Measurements from ENCODE around the gene DOC2B.
A peak's percentile ranks its signal among the peaks of the same experiment; 100 is the strongest.
"Not testable (repeated sequence)": the region's sequence is repeated elsewhere in the genome, so short reads cannot be mapped to it uniquely, and the experiment has no call there.

The DOC2B gene

GRCh38 chr17:181245-182049, at the start of gene DOC2B:
Gene DOC2B (minus strand): TSS chr17:181650. CDS start chr17:181479, 171 bp downstream.
- peak; percentile 7 for DNase-seq (ENCODE audit: low read depth)

DNA sequence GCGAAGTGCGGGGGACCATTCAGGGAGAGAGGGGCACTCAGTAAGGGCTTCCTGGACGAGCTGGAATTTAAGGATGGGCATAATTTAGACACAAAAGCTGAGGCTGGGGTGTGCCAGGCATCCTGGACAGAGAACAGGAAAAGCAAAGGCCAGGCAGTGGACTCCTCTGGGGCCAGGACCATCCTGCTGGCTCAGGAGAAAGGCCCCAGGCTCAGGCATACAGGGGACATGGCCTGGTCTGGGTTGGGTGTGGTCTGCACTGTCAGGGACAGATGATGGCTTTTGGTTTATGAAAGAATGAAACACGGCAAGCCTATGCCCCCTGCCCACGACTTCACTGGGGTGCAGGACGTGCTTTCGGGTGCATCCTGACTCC, 48.9 kb upstream of the DOC2B start:
- no peak for DNase-seq (ENCODE audit: low read depth)

- DNase-seq (ENCODE audit: low read depth) = no peak
These were observed 48.4 kb upstream of the DOC2B start for GRCh38 chr17:229709-230394.

DNA sequence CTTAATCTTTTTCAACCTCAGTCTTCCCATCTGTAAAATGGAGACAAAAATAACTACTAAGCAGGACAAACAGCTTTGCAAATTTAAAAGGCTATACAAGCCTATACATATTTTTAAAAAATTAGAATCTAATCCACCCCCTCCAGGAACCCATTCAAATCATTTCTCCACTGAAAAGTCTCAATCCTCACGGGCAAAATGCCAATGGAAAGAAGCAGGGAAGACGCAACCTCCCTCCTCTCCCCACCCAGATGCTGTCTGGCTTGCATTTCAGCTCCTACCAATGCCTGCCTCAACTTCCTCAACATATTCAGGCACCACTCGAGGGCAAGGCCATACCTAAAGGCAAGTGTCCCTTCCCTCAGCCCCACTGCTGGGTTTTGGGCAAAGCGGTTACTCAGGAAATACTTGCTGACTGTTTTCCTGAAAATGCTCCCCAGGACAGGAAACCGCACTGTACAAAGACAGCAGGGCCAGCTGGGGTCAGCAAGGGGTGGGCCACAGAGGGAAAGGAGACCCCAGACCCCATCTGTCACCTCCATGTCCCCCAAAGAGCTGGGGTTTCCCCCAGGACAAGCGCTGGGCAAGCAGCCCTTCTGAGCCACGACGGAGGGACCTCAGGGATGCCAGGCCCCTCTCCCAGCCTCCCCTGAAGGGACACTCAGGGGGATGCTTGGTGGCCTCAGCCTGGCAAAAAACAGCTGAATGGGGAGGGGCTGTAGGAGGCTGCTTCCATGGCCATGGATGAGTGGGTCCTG, 47.7 kb upstream of the DOC2B start:
- no peak for DNase-seq (ENCODE audit: low read depth)

- no peak for DNase-seq (ENCODE audit: low read depth)
These were observed 46.6 kb upstream of the DOC2B start for GRCh38 chr17:227946-228615.

- no peak for DNase-seq (ENCODE audit: low read depth)
These were observed 45.9 kb upstream of the DOC2B start for GRCh38 chr17:227078-227945.

DNA sequence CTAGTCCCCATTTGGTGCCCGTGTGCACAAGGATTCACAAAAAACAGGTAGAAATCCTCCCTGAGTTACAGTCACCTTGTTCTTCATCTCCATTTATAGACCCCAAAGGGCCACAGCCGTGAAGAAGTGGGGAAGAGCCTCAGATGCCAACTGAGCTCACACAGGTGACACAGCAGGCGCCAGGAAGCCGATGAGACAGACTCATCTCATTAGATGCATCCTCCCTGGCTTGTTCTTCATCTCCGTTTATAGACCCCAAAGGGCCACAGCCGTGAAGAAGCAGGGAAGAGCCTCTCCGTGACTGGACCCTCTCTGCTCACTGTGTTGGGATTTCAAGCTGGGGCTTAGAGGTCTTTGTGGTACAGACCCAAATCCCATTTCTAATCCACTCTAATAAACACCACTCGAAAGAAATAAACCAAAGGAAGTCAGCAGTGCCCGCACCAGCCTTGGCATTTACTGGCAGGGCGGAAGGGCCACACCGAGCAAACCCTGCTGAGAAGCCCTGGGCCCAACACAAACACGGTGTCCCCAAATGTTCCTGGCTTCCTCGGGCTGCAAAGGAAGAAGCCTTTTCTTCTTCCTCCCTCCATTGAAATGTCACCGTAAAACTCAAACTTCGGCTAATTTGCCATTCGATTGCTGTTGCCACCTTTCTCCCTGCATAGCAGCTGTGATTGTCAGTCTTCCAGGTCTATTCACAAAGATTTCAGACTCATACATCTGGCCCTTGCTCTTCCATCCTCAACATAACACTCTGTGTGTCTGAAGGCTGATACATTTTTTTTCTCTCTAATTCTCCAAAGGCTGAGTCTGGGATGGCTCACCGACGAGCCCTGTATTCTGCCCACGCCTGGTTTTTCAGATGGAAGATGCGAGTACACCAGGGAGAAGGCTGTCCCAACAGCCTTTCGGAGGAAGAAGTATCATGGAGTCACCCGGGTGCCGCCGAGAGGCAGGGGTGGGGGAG, 44.9 kb upstream of the DOC2B start:
- DNase-seq (ENCODE audit: low read depth) = no peak

GRCh38 chr17:225551-225950, 44.1 kb upstream of the DOC2B start:
- no peak for DNase-seq (ENCODE audit: low read depth)

GRCh38 chr17:224576-224975, 43.1 kb upstream of the DOC2B start:
- DNase-seq (ENCODE audit: low read depth) = not testable (repeated sequence)

GRCh38 chr17:223723-224471, 42.4 kb upstream of the DOC2B start:
- no peak for DNase-seq (ENCODE audit: low read depth)

- DNase-seq (ENCODE audit: low read depth) = no peak
These were observed 40.7 kb upstream of the DOC2B start for GRCh38 chr17:222172-222571.

GRCh38 chr17:219696-220095, 38.2 kb upstream of the DOC2B start:
- DNase-seq (ENCODE audit: low read depth) = no peak

GRCh38 chr17:218432-219110, 37.1 kb upstream of the DOC2B start:
- DNase-seq (ENCODE audit: low read depth) = no peak

- no peak for DNase-seq (ENCODE audit: low read depth)
These were observed 35.2 kb upstream of the DOC2B start for GRCh38 chr17:216625-217024.

DNA sequence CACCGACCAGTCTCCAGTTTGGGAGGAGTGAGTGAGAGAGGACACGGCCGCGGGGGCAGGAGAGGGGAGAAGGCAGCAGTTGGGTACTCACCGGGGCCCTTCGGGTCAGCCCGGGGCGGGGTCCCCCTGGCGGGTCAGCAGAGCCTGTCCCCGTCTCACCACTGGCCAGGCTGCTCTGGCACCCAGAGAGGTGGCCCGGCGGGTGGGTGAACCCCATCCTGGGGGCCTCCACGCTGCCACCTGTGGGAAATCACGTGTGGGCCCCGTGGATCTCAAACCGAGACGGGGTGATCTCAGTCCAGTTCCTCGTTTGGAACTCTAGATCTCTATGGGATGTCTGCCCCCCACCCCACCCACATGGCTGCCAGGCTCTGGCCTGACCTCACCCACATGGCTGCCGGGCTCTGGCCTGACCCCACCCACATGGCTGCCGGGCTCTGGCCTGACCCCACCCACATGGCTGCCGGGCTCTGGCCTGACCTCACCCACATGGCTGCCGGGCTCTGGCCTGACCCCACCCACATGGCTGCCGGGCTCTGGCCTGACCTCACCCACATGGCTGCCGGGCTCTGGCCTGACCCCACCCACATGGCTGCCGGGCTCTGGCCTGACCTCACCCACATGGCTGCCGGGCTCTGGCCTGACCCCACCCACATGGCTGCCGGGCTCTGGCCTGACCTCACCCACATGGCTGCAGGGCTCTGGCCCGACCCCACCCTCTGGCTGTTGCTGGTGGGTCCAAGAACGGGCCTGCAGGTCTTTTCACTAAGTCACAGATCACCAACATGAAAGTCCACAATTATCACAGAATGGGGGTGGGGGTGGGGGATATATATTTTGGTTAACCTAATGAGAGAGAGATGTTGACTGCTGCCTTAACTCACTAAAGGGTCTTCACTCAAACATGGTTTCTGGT, 34.4 kb upstream of the DOC2B start:
- DNase-seq (ENCODE audit: low read depth) = not testable (repeated sequence)

- no peak for DNase-seq (ENCODE audit: low read depth)
These were observed 33.5 kb upstream of the DOC2B start for GRCh38 chr17:214881-215331.

DNA sequence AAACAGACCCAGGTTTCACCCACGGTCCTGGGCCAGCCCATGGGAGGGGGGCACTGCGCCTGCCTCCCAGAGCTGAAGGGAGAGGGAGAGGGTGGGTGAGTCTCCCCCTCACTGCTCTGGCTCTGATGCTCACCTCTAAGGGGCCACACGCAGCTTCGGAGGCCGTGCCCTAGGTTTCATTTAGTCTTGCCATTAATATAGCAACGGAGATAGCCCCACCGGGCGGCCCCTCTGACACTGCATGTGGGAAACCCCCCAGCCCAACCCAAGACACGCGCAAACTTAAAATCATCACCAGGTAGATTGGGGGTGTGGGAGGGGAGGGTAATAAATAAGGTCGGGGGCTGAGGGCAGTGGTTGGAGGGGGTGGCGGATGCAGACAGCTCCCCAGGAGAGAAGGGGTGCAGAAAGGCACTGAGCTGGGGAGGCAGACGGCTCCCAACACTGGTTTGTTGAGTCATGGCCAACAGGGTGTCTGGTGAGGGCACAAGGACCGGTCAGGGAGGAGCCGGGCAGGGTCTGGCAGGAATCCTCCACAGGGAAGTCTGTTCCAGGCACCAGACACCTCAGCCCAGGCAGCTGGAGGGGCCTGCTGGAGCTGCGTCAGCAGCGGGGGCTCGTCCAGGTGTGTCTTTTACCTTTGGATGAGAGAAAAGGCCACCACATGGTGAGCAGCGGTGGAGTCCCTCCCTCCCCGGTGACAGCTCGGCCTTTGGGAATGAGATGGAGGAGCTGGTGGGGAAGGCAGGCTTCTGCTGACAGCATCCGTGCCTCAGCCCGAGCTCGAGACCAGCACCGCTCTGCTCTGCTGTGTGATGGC, 32.0 kb upstream of the DOC2B start:
- DNase-seq (ENCODE audit: low read depth) = no peak

All from stromal cell of bone marrow (primary cell).